HG03432 (cell line): ENCODE measurements around the gene HOXB1.
A peak's percentile ranks its signal among the peaks of the same experiment; 100 is the strongest.

Experiments
- ATAC-seq: cut with Tn5 transposase; IDR thresholded peaks from one replicate; pipeline ENCODE4 v1.9.1; 2021; ENCODE audit warnings: mild to moderate bottlenecking, moderate library complexity; ENCODE audit not compliant: unreplicated experiment

The HOXB1 gene

DNA sequence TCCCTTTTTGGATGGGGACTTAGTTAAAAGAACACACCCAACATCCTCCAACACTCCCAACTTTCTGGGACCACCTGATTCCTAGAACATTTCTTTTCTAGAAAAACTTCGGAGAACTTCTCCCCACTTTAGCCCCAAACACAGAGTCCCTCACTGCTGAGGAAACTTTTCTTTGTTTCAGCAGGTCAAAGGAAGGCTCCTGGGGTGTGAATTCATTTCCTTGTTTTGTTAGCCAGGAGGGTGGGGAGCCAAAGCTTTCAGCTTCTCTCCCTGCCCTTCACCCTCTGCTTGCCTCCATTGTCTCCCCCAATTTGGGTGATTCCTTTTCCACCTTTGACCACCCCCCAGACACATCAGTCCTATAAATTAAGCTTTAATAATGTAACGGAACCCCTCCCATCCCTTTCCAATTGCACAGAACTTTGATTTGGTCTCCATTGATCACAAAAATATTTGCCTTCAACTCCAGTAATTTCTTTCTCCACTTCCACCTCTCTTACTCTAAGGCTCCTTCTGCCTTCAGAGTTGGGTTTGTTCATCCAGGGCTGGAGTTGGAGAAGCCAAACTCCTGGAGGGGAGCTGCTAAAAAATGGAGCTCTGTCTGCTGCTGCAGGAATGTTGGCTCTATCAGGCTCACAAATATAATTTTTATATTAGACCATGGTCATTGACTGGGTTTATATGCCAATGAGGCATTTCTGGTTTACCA is 37.0 kb upstream of the HOXB1 start:
- no peak for ATAC-seq

GRCh38 chr17:48567209-48567608 is 36.4 kb upstream of the HOXB1 start:
- no peak for ATAC-seq

DNA sequence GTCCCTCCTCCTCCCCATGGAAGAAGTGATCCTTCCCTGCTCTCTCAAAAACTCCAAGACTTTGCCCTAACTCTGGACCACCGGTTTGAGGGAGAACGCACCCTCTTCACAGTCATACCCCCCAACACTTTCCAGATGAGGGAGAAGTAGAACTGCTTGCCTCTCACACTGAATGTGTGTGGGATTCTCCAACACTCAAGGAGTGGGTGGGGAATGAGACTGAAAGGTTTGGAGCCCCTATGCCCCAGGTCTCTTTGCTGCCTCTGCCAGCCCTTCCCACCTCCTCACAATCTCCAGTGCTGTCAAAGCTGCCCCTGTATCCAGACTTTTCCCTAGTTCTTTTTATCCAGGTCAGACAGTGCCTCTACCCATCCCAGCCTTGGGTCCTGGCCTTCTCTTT is 35.9 kb upstream of the HOXB1 start:
- ATAC-seq, result no peak

GRCh38 chr17:48565925-48566710 is 35.3 kb upstream of the HOXB1 start:
- ATAC-seq, result no peak

- no peak for ATAC-seq
Measured at GRCh38 chr17:48565022-48565554, 34.3 kb upstream of the HOXB1 start.

- no peak for ATAC-seq
Measured at GRCh38 chr17:48564188-48565021, 33.6 kb upstream of the HOXB1 start.

GRCh38 chr17:48563867-48564187 is 33.0 kb upstream of the HOXB1 start:
- ATAC-seq, result no peak

- no peak for ATAC-seq
Measured at GRCh38 chr17:48563385-48563838, 32.6 kb upstream of the HOXB1 start.

DNA sequence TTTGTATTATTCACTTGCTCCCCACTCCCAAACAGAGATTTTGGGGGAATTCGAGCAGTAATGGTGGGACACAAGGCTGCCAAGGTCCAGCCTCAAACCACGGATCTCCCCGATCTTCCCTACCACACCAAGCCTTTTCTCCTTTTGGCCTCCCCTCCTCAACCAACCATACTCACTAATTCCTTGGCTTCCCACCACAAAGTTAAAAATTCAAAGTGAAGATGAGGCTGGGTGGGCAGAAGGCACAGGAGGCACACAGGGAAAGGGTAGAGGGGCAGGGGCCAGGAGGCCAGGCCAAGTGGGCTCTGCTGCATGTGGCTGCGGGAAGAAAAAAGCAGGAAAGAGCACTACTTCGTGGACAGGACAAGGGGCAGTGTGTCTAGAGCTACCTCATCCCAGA is 32.1 kb upstream of the HOXB1 start:
- ATAC-seq, result no peak

GRCh38 chr17:48561884-48562810 is 31.3 kb upstream of the HOXB1 start:
- peak; percentile 61 for ATAC-seq

GRCh38 chr17:48559840-48560817 is 29.3 kb upstream of the HOXB1 start:
- ATAC-seq, result no peak

GRCh38 chr17:48559122-48559839 is 28.5 kb upstream of the HOXB1 start:
- ATAC-seq, result no peak

DNA sequence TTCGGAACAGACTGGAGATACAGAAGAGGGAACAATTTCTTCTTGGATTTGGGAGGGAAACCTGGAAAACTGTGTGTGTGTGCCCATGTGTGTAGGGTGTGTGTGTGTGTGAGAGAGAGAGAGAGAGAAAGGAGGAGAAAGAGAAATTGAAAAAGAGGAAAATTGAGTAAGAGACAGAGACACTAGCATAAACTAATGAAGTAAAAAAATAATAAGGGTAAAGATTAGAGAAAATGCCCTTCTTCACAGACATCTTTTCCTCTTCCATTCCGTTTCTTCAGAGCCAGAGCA is 28.0 kb upstream of the HOXB1 start:
- ATAC-seq, result no peak

- no peak for ATAC-seq
Measured at GRCh38 chr17:48558057-48558830, 27.4 kb upstream of the HOXB1 start.

DNA sequence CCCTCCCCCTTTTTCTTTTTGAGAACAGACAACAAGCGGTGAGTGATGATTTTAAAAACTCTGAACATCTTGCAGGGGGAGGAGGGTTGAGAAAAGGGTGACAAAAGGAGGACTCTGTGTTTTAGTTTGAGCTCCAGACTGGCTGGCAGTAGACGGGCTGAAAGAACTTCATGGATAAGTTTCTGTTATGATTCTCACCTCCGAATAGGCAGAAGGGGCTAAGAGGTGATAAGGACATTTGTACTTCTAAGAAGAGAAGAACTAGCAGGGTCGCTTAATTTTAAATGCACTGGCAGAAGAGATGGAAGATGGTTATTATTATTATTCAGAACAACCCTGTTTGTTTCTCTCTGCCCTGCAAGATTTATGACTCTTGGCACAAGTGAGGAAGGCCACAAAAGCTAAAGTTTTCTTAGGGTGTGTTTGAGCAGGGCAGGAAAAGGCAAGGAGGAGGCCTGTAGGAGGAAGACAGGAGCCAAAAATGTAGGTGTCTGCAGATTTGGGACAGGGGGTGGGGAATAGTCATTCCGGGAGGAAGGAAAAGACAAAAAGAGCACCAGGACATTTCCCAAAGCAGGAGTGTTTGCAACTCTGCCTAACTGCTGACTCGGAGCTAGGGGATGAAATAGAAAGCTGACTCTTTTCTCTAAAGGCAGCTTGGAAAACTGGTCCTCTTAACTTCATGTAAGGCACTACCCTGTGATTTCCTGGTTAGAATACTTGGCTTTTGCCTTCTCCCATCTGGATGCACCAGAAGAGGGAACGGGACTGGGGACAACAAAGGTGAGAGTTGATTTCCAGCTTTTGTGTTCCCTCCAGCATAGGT is 26.0 kb upstream of the HOXB1 start:
- no peak for ATAC-seq

GRCh38 chr17:48556229-48556575 is 25.4 kb upstream of the HOXB1 start:
- ATAC-seq, result no peak
